Duodenal mucosa (tissue), 2 donors: ENCODE results near the gene MAN1B1.
A peak's percentile ranks its signal among the peaks of the same experiment; 100 is the strongest.

Experiments used
- H3K27ac ChIP-seq: one replicate; pipeline ENCODE4 v1.7.0; 2013; ENCODE audit warnings: low read depth, low read length
- H3K27me3 ChIP-seq, 2 donors: one replicate each; pipeline ENCODE4 v1.7.0; 2013; ENCODE audit warnings: low read length in 2 of 2, control low read depth in 1 of 2; ENCODE audit not compliant: insufficient read depth in 2 of 2, control insufficient read depth in 1 of 2
- H3K36me3 ChIP-seq, 2 donors: one replicate each; pipeline ENCODE4 v1.7.0; 2013; ENCODE audit warnings: low read length in 2 of 2, control low read depth in 1 of 2; ENCODE audit not compliant: insufficient read depth in 2 of 2, control insufficient read depth in 1 of 2
- H3K4me1 ChIP-seq, 2 donors: one replicate each; pipeline ENCODE4 v1.7.0; 2013; ENCODE audit warnings: low read length in 2 of 2, control low read depth in 1 of 2; ENCODE audit not compliant: insufficient read depth in 2 of 2, control insufficient read depth in 1 of 2
- H3K4me3 ChIP-seq, 2 donors: one replicate each; pipeline ENCODE4 v1.7.0; 2013; ENCODE audit warnings: low read length in 2 of 2, low read depth in 1 of 2
- H3K9ac ChIP-seq, 2 donors: one replicate each; pipeline ENCODE4 v1.7.0; 2013; ENCODE audit warnings: low read length in 2 of 2, low read depth in 1 of 2
- H3K9me3 ChIP-seq, 2 donors: one replicate each; pipeline ENCODE4 v1.7.0; 2013; ENCODE audit warnings: low read length in 2 of 2, control low read depth in 1 of 2; ENCODE audit not compliant: control insufficient read depth in 1 of 2

Gene MAN1B1

DNA sequence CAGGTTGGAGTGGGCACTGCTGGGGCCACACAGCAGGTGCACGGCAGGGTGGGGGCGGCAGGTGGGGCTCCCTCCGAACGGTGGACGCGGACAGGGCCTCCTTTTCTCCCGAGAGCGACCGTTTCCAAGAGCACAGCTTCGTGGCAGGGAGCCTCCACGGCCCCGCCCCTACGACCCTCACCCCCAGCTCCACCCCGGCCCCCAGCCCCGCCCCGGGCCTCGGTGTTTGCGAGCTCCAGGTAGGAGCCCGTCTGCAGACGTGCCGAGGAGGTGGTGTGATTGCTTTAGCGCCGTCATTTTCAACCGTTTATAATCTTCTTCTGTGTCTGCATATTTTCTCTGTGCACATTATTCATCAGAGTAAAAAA, 61.0 kb downstream of the MAN1B1 start:
- Histone ChIP-seq H3K9ac (no peak overlapping the region), H3K27ac (no peak overlapping the region), H3K4me1 (peaks cover 3 to 6% of the 10 kb centered on the region in 2 donors), H3K4me3 (no peak overlapping the region), H3K36me3 (no peaks in the 10 kb centered on the region), H3K27me3 (peaks cover 4 to 15% of the 10 kb centered on the region in 2 donors), H3K9me3 (no peaks in the 10 kb centered on the region)

DNA sequence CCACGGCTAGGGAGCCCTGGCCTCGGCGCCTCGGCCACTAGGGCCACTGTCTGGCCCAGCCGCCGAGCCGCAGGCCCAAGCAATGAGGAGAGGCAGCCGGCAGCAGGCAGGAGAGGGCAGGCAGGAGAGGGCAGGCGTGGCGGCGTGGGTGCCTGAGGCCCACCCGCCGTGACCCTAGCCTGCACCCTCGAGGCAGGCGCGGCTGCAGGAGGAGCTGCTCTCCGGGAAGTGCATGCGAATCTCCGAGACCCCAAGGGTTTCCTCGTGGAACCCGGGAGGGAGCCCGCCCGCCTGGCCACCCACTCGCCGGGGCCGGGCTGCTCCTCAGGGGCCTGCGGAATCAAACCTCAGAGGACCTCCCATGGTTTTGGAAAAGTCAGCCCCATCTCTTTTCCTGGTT, 61.5 kb downstream of the MAN1B1 start:
- Histone ChIP-seq H3K27ac (no peak overlapping the region), H3K27me3 (peaks cover 4 to 13% of the 10 kb centered on the region in 2 donors), H3K9me3 (no peaks in the 10 kb centered on the region), H3K4me3 (no peak overlapping the region), H3K36me3 (no peaks in the 10 kb centered on the region), H3K4me1 (peaks cover 3 to 6% of the 10 kb centered on the region in 2 donors), H3K9ac (no peak overlapping the region)

DNA sequence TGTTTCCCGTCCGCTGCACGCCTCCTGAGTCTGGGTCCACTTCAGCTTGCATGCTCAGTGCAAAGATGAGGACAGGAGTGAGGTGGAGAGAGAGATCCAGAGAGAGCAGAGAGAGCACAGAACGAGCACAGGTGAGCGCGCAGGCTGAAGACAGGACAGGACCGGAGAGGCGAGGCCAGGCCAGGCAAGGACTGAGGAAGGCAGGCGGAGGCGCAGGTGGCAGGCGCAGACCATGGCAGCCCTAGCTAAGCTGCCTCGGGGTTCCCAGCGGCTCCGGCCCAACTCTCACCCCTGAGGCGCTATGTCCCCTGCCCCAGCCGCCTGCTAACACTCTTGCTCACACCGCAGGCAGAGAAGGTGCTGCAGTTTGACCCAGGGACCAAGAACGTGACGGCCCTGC, 61.9 kb downstream of the MAN1B1 start:
- H3K36me3 ChIP-seq = no peaks in the 10 kb centered on the region
- peaks cover 4 to 9% of the 10 kb centered on the region in 2 donors for H3K27me3 ChIP-seq
- H3K9ac ChIP-seq = no peak overlapping the region
- peaks cover 3 to 6% of the 10 kb centered on the region in 2 donors for H3K4me1 ChIP-seq
- H3K9me3 ChIP-seq = no peaks in the 10 kb centered on the region
- no peak overlapping the region for H3K4me3 ChIP-seq
- no peak overlapping the region for H3K27ac ChIP-seq

DNA sequence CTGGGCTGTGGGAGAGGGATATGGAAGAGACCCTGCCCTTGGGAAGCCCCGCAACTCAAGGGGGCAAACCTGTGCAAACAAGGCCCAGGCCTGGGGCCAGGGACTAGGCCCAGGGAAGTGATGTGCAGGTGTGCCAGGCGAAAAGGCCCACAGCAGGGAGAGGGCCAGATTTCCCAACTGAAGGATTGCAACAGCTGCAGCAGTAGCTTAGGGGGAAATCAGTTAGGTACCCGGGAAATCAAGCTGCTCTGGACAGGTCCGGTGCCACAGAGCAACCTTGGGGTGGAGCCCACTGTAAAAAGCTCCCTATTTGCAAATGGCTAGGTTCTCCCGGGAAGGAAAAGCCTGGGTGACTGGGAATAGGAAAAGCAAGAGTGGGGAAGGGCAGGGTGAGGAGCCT, 62.6 kb downstream of the MAN1B1 start:
- no peaks in the 10 kb centered on the region for H3K9me3 ChIP-seq
- peaks cover 0 to 6% of the 10 kb centered on the region in 2 donors for H3K27me3 ChIP-seq
- H3K36me3 ChIP-seq = no peaks in the 10 kb centered on the region
- H3K9ac ChIP-seq = no peak overlapping the region
- no peak overlapping the region for H3K27ac ChIP-seq
- peaks cover 3 to 6% of the 10 kb centered on the region in 2 donors for H3K4me1 ChIP-seq
- no peak overlapping the region for H3K4me3 ChIP-seq

DNA sequence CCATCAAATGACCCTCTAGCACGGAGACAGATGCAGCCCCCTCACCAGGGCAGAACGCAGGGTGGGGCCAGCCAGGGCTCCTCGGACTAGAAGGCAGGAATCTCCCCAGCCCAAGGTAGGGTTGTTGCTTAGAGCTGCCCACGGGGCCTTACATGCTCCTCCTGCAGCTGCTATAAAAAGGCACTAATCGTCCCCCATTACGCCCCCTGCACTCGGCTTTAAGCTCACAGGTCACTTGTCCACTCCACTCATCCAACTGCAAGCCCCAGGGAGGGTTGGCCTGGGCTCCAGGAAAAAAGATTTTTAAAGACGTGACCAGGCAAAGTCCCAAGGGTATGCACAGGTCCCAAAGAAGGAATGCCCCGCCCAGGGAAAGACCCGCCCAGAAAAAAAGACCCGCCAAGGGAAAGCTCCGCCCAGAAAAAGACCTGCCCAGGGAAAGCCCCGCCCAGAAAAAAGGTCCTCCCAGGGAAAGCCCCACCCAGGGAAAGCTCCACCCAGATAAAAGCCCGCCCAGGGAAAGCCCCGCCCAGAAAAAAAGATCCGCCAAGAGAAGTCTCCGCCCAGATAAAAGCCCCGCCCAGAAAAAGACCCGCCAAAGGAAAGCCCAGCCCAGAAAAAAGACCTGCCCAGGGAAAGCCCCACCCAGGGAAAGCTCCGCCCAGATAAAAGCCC, 63.3 kb downstream of the MAN1B1 start:
- Histone ChIP-seq H3K9ac (no peak overlapping the region), H3K4me3 (no peak overlapping the region), H3K27ac (no peak overlapping the region), H3K36me3 (no peaks in the 10 kb centered on the region), H3K9me3 (no peaks in the 10 kb centered on the region), H3K4me1 (peaks cover 3 to 6% of the 10 kb centered on the region in 2 donors), H3K27me3 (peaks cover 0 to 6% of the 10 kb centered on the region in 2 donors)

DNA sequence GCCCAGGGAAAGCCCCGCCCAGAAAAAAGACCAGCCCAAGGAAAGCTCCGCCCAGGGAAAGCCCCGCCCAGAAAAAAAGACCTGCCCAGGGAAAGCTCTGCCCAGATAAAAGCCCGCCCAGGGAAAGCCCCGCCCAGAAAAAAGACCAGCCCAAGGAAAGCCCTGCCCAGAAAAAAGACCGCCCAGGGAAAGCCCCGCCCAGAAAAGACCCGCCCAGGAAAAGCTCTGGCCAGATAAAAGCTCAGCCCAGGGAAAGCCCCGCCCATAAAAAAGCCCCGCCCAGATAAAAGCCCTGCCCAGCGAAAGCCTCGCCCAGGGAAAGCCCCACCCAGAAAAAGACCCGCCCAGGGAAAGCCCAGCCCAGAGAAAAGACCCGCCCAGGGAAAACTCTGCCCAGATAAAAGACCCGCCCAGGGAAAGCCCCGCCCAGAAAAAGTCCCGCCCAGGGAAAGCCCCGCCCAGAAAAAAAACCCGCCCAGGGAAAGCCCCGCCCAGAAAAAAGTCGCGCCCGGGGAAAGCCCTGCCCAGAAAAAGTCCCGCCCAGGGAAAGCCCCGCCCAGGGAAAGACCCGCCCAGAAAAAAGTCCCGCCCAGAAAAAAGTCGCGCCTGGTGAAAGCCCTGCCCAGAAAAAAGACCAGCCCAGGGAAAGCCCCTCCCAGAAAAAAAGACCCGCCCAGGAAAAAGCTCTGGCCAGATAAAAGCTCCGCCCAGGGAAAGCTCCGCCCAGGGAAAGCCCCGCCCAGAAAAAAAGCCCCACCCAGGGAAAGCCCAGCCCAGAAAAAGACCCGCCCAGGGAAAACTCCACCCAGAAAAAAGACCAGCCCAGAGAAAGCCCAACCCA, 64.1 kb downstream of the MAN1B1 start:
- no peak overlapping the region for H3K27ac ChIP-seq
- peaks cover 3 to 6% of the 10 kb centered on the region in 2 donors for H3K4me1 ChIP-seq
- no peaks in the 10 kb centered on the region for H3K9me3 ChIP-seq
- no peaks in the 10 kb centered on the region for H3K36me3 ChIP-seq
- no peak overlapping the region for H3K9ac ChIP-seq
- H3K4me3 ChIP-seq = no peak overlapping the region
- H3K27me3 ChIP-seq = peaks cover under 1 to 6% of the 10 kb centered on the region in 2 donors

DNA sequence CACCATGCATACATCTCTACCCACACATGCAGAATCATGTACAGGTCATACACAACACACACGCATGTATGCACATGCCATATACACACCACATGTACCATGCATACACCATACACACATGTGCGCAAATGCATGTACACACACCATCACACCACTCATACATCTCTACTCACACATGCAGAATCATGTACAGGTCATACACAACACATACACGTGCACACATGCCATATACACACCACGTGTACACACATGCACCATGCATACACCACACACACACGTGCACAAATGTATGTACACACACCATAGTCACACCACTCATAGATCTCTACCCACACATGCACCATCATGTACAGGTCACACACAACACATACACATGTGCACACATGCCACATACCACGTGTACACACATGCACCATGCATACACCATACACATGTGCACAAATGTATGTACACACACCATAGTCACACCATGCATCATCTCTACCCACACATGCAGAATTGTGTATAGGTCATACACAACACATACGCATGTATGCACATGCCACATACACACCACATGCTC, 66.1 kb downstream of the MAN1B1 start:
- peaks cover 10 to 17% of the 10 kb centered on the region in 2 donors for H3K27me3 ChIP-seq

DNA sequence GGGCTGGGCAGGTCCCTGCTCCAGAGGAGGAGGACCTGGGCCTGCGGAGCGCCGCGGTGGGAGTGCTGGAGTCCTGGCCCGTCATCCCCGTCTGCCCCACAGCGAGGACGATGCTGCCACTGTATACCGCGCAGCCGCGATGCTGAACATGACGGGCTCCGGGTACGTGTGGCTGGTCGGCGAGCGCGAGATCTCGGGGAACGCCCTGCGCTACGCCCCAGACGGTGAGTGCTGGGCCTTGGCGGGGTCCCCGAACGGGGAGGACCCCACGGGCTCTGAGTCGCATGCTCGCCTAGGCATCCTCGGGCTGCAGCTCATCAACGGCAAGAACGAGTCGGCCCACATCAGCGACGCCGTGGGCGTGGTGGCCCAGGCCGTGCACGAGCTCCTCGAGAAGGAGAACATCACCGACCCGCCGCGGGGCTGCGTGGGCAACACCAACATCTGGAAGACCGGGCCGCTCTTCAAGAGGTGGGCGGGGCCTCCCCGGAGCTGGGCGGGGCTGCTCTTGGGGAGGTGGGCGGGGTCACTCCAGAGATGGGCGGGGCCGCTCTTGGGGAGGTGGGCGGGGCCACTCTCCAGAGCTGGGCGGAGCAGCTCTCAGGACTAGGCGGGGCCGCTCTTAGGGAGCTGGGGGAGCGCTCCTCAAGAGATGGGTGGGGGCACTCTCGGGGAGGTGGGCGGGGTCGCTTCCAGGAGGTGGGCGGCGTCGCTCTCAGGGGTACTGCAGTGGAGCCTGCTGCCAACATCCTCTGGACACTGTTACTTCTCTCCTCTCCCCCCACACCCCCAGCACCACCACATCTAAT, 70.0 kb downstream of the MAN1B1 start:
- Histone ChIP-seq H3K9me3 (no peaks in the 10 kb centered on the region), H3K4me1 (peaks cover 4 to 23% of the 10 kb centered on the region in 2 donors), H3K27me3 (peaks cover 34 to 43% of the 10 kb centered on the region in 2 donors), H3K9ac (no peak overlapping the region), H3K27ac (no peak overlapping the region), H3K4me3 (peak overlapping the region in 1 of 2 donors; percentile 43), H3K36me3 (no peaks in the 10 kb centered on the region)

More for the DNA sequence above, 66.1 kb downstream of the MAN1B1 start:
- H3K27ac ChIP-seq = no peak overlapping the region
- no peaks in the 10 kb centered on the region for H3K36me3 ChIP-seq
- H3K4me1 ChIP-seq = peaks cover 10% of the 10 kb centered on the region in 2 donors
- H3K9me3 ChIP-seq = no peaks in the 10 kb centered on the region
- no peak overlapping the region for H3K9ac ChIP-seq
- no peak overlapping the region for H3K4me3 ChIP-seq

DNA sequence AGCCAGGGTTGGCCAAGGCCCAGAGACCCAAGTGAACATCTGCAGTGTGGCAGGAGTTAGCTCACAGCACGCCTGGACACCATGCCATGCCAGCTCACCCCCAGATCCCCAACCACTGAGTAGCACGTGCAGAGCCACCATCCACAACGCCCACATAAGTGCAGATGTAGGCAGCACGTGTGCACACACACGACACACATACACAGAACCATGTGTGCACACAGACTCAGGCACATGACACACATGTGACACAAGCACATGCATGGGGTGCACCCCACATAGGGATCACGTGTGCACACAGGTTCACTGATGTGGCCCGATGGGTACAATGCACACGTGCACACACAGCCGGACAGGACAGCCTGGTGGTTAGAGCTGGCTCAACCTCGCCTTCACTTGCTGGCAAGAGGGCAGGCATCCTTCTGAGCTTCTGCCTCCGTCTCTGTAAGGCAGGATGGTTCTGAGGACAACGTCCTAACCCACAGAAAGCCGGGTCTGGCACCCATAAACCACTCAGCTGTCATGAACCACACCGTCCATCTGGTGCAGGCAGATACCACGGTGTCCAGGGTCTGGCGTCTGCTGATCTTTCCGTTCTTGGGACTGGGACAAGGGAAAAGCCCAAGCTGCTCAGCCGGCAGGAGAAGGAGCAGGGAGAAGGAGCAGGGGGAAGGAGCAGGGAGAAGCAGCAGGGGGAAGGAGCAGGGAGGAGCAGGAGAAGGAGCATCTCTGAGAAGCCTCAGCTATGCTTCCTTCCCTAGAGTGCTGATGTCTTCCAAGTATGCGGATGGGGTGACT, 71.0 kb downstream of the MAN1B1 start:
- no peak overlapping the region for H3K4me3 ChIP-seq
- H3K9me3 ChIP-seq = no peaks in the 10 kb centered on the region
- peaks cover 4 to 23% of the 10 kb centered on the region in 2 donors for H3K4me1 ChIP-seq
- H3K27ac ChIP-seq = no peak overlapping the region
- no peak overlapping the region for H3K9ac ChIP-seq
- peaks cover 34 to 43% of the 10 kb centered on the region in 2 donors for H3K27me3 ChIP-seq
- H3K36me3 ChIP-seq = no peaks in the 10 kb centered on the region
